Islet of Langerhans (tissue), 1 donor: ENCODE data around the gene CIAO3.
"Not testable (repeated sequence)": the region's sequence is repeated elsewhere in the genome, so short reads cannot be mapped to it uniquely, and the experiment has no call there.

Experiments used
- FAIRE-seq: peaks from one replicate; lab custom pipeline; 2011; peaks lifted over from hg19 to GRCh38; lab: Jason Lieb, UNC

CIAO3 gene

DNA sequence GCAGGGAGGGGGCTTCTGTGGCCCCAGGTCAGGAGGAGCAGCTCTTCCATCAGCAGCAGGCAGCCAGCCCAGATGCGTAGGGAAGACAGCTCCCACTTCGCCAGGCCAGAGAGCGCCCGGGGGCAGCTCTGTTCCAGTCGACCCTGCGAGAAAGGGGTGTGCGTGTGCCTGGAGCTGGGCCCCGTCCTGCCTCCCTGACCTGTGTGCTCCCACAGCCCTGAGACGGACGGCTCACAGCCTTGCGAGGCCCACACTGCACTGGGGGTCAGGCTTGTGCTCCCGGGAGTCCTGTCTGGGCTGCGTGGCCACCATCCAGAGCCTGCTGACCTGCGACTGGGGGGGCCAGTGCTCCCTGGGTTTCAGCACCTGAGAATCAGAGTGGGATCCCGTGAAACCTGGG is 19.3 kb upstream of the CIAO3 start:
- FAIRE-seq, result no peak

DNA sequence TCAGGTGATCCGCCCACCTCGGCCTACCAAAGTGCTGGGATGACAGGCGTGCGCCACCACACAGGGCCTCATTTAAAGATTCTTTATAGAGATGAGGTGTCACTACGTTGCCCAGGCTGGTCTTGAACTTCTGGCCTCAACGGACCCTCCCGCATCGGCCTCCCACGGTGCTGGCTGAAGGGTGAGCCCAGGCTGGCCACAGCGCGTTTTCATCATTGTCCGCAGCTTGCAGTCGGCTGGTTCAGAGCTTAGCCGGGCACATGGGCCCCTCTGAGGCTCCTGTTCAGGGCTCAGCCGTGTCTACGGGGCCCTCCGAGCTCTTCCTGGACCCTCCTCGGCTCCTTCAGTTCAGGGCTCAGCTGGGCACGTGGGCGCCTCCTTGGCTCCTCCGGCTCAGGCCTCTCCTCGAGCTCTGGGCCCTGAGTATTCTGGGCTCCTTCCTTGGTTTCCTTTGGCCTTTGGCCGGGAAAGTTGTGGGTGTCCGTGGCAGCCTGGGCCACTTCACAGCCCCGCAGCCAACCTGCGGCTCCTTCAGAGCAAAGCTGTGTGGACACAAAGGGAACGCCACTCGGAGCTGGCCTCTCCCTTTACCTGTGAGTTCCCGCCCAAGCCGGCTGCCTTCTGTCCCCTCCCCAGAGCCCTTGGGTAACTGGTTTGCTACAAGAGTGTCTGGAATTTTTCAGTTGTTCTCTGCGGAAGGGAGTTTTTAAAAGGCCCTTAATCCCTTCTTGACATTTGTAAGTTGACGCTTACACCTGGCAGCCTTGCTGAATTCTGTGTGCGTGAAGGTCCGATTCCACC is 18.5 kb upstream of the CIAO3 start:
- FAIRE-seq, result no peak

DNA sequence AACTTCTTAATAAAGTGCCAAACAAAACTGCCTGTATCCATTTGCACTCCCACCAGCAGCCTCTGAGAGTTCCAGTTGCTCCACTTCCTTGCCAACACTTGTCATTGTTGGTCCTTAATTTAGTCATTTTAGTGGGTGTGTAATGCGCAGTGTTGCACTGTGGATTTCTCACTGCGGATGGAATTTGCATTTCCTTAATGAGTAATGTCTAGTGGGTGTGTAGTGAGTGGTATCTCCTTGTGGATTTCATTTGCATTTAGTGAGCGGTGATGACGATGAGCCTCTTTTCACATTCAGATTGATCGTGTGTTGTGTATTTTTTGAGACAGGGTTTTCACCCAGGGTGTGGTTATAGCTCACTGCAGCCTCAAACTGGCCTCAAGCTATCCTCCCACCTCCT is 15.6 kb upstream of the CIAO3 start:
- FAIRE-seq, result no peak

DNA sequence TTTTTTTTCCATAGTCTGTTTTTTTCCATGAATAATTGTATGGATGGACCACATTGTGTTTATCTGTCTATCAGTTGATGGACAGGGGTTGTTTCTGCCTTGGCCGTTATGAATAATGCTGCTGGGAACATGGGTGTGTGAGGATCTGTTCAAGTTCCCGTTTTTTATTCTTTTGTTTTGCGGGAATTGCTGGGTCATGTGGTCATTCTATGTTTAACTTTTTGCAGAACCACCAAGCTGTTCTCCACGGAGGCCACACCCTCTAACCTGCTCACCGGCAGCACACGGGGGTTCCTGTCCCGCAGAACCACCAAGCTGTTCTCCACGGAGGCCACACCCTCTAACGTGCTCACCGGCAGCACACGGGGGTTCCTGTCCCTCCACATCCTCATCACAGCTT is 13.9 kb upstream of the CIAO3 start:
- no peak for FAIRE-seq

DNA sequence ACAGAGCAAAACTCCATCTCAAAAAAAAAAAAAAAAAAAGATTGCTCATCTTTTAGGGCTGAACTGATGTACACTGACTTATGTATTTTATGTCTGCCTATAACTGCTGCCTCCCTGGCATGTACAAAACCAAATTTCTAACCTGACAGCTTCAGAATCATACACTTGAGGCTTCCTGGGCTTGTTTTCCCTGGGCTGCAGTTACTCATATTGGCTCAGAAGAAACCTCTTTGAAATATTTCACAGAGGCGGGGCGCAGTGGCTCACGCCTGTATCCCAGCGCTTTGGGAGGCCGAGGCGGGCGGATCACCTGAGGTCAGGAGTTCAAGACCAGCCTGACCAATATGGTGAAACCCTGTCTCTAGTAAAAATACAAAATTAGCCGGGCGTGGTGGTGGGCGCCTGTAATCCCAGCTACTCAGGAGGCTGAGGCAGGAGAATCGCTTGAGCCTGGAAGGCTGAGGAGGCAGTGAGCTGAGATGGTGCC is 13.4 kb upstream of the CIAO3 start:
- not testable (repeated sequence) for FAIRE-seq

DNA sequence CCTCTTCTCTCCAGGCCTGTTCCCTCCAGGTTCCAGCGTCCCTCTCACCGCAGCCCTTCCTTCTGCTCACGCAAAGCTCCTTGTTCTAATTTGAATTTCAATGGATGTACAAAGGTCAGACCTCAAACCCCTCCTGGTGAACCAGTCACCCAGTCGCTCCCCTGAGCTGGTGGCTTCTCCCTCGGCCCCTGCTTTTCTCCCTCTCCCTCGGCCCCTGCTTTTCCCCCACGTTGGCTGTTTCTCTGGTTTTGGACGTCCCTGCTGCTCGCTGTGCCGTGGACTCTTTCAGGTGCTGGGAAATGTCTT is 11.2 kb upstream of the CIAO3 start:
- FAIRE-seq, result no peak

DNA sequence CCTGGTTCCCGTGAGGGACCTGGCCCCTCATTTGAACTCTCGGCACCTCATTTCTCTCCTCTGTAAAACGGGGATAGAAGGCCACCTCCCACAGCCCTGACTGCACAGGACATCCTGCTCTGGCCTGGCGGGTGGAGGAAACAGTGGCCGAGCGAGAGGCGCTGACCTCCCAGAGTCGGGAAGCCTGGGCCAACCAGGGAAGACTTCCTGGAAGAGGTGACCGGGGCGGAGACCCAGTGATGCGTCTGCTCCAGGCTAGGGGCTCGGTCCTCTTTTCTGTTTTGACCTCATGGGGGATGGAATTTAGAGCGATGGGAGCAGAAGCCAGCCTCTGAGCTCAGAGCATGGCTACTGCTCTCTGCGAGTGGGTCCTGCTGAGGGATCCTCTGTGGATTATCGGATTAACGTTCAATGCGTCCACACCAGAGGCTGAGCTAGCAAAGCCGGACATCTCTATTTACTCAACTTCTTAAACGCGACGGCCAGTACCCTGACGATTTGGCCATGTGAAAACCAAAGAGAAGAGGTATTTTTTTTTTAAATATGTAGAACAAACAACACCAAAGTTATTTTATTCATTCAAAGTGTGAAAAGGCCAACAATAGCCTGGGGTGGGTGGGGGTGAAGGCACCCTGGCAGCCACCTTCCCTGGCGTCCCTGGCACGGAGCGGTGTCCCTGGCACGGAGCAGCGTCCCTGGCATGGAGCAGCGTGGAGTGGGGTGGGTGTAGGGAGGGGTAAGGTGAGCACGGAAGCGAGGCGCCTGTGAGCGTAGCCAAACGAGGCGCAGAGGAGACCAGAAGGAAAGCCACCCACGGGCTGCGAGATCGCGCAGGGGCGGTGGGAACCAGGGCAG is 10.6 kb upstream of the CIAO3 start:
- no peak for FAIRE-seq

DNA sequence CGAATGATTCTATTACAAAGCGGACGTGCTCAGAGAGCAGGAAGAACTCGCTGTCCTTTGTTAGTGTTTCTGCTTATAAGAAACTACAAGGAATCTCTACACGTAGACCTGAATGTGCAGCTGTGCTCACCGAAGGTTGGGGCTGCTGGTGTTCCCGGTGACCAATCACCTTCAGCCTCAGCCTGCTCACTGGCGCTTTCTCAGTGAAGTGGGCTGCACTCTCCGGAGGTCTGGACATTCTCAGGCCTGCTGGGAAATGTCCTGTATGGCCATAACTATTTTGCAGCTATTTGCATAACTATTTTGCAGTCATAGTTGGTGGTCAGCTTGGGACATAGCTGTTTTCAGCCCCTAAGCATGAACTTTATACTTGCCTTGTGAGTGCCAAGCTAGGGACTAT is 9.7 kb upstream of the CIAO3 start:
- no peak for FAIRE-seq

DNA sequence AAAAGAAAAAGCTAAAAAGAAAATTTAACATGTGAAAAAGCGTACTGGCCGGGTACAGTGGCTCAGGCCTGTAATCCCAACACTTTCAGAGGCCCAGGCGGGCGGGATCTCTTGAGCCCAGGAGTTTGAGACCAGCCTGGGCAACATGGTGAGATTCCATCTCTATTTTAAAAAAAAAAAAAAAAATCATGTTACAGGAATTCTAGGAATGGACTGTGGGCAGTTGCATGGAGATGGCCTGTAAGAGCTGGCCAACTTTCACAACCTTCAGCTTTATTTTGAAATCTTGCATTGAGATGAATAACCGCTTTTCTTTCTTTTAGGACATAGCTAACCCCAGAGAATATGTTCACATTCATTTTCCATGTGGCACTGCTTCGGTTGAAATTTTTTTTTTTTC is 8.2 kb upstream of the CIAO3 start:
- FAIRE-seq, result no peak

DNA sequence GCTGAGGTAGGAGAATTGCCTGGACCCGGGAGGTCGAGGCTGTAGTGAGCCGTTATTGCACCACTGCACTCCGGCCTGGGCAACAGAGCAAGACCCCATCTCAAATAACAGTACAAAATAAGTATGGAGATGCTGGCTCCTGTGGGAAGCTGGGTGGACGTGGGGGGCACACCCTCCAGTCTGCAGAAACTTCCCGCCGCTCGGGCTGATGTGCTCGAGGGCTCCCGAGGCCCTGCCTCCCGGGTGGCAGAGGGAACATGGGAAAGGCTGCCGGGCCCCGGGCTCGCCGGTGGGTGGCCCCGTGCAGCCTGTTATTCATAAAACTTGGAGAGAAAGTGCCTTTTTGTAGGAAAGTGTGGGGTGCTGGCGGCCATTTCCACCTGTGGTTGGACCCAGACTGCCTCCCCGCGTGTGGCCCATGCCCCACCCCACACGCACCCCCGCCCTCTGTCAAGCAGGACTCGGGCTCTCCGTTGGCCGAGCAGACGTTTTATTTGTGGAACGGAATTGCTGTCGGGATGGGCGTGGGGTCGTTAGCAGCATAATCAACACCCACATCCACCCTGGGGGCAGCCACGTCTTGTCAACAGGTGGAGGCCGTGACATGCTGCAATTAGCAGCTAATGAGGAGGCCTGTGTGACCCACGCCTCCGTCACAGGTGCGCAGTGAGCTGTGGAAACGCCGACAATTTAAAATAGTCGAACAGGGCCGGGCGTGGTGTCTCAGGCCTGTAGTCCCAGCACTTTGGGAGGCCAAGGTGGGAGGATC is 7.4 kb upstream of the CIAO3 start:
- no peak for FAIRE-seq

DNA sequence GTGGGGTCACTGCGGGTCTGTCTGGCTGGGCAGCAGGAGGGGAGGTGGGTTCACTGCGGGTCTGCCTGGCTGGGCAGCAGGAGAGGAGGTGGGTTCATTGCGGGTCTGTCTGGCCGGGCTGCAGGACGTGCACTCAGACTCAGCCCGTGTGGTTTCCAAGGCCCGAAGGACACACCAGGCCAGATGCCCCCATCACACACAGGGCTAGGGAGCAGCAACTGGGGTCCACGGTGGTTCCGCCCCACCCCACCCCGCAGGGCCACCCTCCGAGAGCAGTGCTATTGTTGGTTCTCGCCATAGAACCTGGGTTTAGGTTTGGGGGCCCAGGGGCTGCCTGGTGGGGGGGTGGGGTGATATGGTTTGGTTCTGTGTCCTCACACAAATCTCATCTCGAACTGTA is 5.8 kb upstream of the CIAO3 start:
- FAIRE-seq, result no peak

DNA sequence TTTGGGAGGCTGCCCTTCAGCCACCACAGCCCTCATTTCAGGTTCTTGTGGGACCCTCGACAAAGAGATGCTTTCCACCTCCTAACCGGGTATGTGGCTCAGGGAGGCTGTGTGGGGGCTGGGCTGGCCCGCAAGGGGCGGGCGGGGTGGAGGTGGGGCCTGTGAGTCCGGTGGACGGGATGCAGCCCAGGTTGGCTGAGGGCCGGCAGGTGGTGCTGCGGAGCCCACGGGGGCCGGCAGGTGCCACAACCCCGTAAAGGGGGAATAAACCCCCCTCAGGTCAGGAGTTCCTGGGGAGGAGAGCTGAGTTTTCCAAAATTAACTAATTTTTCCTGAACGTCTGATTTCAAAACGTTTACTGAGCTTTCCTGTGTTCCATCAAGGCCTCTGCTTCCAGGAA is 4.9 kb upstream of the CIAO3 start:
- FAIRE-seq, result no peak

DNA sequence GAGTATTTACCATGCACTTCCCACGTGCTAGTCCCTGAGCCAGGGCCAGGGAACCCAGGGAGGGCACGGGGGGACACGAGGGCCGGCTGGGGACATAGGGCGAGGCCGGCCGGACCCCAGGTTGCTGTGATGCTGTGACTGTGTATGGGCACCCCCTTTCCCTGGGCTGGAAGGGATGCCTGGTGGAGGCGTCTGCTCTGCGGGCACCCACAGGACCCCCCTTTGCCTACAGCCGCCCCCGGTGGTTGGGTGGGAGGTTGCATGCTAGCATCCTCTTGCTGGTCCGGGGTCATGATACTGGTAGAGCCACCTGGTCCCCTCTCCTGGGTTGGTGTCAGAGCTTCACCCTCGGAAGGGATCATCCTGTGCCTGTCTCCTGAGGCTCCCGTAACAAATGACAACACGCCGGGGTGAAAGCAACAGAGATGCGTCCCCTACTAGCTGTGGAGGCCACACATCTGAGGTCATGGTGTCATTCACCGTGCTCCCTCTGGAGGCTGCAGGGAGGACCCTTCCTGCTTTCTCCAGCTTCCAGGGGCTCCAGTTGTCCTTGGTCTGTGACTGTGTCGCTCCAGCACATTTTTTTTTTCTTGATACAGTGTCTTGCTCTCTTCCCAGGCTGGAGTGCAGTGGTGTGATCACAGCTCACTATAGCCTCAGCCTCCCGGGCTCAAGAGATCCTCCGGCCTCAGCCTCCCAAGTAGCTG is 3.1 kb upstream of the CIAO3 start:
- no peak for FAIRE-seq

DNA sequence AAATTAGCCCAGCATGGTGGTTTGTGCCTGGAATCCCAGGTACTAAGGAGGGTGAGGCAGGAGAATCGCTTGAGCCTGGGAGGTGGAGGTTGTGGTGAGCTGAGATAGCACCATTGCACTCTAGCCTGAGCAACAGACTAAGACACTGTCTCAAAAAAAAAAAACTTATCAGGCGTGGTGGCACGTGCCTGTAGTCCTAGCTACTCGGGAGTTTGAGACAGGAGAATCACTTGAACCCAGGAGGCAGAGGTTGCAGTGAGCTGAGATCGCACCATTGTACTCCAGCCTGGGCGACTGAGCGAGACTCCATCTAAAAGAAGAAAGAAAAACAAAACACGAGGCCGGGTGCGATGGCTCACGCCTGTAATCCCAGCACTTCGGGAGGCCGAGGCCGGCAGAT is 2.1 kb upstream of the CIAO3 start:
- not testable (repeated sequence) for FAIRE-seq

DNA sequence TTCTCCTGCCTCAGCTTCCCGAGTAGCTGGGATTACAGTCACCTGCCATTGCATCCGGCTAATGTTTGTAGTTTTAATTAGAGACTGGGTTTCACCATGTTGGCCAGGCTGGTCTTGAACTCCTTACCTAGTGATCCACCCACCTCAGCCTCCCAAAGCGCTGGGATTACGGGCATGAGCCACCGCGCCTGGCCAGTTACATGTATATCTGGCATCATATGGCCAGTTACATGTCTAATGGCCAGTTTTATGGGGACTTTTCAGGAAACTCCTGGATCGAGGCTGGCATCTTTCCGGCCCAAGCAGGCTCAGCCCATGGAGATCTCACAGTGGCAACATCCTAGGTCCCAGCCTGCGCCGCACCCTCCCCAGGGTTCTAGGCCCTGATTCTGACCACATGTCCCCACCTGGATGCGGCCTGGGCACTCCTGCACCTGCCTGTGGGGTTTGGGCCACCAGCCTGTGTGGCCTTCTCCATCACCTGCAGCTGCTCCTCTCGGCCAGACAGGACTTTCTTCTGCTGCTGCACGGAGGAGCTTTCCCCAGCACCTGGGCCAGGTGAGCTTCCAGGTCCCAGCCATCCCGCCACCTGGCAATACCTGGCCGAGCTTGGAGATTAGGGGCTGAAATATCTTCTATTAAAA is 1.3 kb upstream of the CIAO3 start:
- no peak for FAIRE-seq

DNA sequence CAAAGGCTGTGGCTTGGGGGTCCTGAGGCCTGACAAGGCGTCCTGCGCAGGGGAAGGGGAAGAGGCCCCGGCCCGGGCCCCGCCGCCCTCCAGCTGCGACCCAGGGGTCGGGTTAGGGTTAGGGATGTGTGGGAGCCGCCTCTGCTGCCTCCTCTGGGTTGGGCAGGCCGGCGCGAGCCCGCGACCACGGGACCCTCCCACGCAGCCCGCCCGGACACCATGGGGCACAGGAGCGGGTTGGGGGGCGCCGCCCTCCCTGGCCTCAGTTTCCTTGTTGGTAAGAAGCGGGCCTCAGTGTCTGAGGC is 386 bp downstream of the CIAO3 start:
- FAIRE-seq, result no peak

DNA sequence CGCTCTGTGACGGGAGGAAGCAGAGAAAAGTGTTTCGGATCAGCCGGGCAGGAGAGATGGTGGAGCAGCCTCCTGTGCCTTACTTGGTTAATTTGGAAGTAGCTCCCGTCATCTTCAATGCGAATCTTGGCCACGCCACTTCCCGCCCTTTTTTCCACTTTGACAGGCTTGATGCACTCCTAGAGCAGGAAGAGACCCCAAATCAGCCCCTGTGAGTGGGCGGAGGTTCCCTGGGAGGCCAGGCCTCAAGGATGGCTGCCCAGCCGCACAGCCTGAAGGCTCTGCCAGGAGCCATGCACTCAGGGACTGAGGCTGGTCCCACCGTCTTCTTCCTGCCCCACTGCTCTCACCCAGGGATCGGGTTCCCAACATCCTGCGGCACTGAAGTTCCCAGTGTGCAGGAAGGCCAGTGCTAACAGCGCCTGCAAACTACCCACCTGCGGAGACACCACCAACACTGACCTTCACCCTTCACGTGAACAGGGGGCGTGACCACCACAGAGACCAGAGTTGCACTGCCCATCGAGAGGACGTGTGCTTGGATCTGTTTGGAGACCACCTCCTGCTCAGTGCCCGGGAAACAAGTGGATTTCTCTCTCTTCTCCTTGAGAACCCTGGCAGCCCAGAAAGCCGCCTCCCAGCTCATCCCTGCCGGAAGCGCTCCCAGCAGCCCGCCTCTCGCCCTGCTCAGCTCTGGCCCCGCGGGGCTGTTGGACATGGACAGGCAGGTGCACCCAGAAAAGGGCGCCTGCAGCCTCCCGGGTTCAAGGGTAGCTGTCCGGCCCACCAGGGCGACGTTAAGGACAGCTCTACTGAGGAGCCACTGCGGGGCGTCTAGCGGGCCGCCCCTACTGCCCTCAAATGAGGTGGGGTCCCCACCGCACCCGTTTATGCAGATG is 988 bp downstream of the CIAO3 start:
- FAIRE-seq, result no peak

DNA sequence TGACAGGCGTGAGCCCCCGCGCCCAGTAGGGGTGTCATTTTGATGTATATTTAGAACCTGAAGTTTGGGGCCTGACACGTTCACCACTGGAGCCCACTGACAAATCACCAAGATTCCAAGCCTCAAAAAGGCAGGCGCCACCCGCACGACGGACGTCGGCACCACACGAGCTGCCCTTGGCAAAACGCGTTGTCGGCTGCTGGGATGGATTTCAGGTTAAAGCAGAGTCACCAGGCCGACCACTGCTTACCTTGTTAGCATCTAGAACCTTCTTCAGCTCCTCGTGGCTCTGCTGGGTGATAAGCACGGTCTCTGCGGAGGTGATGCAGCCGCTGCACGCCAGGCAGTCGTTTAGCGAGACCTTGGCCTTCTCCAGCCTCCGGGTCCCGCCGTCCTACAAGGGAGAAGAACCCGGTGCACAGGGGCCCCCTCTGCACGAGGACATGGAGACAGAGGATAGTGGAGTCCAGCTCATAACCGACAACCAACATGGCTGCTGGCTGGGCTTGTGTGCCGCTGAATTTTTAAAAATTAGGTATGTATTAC is 3.8 kb downstream of the CIAO3 start:
- FAIRE-seq, result no peak

DNA sequence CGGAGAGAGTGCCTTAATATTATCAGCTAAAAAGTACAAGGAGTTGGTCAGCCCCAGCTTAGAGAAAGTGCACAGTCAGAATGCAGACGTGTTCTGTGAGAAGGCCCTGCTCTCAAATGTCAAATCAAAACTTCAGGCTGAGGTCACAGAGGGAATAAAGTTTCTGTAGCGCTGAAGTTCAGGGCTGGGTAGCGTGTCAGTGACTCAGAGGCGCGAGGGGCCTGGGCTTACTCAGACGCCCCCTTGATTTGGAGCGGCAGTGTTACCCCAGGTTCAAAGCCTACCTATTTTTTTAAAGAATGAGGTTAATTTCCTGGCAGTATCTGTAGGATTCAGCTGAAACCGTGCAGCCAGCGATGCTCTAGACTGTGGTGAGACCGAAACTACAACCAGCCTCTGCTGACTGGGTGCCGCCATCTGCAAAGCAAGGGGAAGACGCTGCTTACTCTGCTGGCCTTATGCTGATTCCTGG is 4.8 kb downstream of the CIAO3 start:
- FAIRE-seq, result no peak
